HL-60/S4 treated with phorbol 12-myristate 13-acetate at 8.2 ng/mL for 4 days and 3 days (cell line): Measurements from ENCODE around the gene RPS8.
"Not testable (repeated sequence)": the region's sequence is repeated elsewhere in the genome, so short reads cannot be mapped to it uniquely, and the experiment has no call there.

Experiments used
- in situ Hi-C: fragments of 300-500 bp; cut with MboI; formaldehyde crosslinking; loops from 2 replicates; pipeline ENCODE4 v1.15.0; 2022; ENCODE audit warnings: low sequenced_read_pairs

RPS8 gene

DNA sequence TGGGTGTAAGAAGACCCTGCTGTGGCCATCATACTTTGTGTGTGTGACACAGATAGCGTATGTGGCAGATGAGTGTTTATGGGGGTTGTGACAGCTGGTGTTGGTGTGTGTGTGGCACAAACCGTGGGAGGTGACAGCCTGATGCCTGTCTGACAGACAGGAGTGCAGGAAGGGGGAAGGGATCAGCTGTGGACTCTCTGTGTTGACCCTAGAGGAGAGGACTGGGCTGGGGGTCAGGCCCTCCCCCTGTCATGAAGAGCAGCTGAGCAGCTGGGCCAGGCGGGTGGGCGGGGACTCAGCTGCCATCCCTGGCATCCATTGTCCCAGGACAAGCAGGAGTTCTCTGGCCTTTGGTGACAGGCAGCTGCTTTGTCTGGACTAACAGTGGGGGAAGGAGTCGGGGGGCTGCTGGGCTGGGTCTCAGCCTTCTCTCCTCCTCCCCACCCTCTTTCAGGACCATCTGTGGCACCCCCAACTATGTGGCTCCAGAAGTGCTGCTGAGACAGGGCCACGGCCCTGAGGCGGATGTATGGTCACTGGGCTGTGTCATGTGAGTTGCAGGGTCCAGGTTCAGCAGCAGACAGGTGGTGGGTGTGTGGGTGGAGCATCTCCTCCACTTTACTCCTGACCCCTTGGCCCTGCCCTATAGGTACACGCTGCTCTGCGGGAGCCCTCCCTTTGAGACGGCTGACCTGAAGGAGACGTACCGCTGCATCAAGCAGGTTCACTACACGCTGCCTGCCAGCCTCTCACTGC is 27.1 kb downstream of the RPS8 start:
- in situ Hi-C loops: no loop called here

DNA sequence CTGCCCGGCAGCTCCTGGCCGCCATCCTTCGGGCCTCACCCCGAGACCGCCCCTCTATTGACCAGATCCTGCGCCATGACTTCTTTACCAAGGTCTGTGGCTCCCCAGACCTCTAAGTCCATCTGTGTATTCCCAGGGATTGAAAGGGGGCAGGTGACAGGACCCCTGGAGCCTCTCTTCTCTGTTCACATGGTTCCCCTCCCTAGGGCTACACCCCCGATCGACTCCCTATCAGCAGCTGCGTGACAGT is 27.6 kb downstream of the RPS8 start:
- in situ Hi-C loops: no loop called here

DNA sequence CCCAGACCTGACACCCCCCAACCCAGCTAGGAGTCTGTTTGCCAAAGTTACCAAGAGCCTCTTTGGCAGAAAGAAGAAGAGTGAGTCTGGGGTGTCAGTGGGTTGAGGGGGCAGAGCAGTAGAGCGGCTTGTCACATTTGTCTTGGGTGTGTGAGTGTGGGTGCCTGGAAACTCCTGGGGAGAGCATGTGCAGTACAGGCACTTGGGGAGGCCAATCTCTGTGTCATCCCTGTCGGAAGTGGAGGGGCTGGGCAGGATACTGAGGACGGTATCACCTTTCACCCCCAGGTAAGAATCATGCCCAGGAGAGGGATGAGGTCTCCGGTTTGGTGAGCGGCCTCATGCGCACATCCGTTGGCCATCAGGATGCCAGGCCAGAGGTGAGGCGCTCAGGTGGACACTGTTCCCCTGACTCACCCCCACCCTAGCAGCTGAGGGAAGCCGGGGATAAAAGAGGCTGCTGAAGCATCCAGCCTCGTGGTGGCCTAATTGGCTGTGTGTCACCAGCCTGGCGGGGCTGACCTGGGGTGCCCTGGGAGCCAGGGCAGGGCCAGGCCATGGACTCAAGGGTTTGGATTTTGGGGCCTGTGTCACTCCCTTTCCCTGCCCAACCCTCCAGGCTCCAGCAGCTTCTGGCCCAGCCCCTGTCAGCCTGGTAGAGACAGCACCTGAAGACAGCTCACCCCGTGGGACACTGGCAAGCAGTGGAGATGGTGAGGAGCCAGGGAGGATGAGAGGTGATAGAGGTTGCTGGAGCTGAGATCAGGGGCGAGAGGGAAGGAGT is 28.2 kb downstream of the RPS8 start:
- in situ Hi-C loops: no loop called here

DNA sequence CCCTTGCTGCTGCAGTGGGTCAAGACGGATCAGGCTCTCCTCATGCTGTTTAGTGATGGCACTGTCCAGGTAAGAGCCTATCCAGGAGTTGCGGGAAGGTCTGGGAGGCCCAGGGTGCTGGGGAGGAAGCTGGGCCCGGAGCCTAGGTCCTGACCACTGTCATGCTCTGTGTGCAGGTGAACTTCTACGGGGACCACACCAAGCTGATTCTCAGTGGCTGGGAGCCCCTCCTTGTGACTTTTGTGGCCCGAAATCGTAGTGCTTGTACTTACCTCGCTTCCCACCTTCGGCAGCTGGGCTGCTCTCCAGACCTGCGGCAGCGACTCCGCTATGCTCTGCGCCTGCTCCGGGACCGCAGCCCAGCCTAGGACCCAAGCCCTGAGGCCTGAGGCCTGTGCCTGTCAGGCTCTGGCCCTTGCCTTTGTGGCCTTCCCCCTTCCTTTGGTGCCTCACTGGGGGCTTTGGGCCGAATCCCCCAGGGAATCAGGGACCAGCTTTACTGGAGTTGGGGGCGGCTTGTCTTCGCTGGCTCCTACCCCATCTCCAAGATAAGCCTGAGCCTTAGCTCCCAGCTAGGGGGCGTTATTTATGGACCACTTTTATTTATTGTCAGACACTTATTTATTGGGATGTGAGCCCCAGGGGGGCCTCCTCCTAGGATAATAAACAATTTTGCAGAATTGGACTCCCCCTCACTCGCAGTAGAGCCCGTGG is 30.1 kb downstream of the RPS8 start:
- in situ Hi-C loops: no loop called here

DNA sequence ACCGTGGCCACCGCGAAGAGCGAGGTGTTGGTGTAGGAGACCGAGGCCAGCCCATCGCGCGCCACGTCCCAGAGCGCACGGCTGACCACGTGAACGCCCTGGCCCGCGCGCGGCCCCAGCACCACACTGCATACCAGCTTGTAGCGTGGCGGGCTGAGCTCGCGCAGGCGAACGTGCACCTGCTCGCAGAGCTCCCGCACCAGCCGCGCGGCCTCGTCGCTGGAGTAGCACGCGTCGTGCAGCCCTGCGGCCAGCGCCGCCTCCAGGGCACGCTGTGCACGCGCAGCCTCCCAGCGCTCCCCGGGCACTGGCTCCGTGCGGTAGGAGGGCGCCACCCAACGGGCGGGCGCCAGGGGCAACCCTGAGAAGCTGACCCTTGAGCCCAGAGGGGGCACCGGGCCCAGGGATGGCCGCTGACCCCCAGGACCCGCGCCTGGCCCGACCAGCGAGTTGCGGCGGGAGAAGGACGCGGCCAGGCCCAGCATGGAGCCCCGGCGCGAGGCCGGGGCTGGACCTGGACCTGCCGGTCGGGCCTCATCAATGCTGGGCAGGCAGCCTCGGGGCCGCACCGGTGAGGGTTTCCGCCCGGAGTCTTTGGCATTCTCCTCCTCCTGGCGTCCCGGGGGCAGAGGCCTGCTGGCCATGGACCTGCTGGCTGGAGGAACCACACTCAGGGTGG is 30.8 kb downstream of the RPS8 start:
- in situ Hi-C loops: no loop called here

DNA sequence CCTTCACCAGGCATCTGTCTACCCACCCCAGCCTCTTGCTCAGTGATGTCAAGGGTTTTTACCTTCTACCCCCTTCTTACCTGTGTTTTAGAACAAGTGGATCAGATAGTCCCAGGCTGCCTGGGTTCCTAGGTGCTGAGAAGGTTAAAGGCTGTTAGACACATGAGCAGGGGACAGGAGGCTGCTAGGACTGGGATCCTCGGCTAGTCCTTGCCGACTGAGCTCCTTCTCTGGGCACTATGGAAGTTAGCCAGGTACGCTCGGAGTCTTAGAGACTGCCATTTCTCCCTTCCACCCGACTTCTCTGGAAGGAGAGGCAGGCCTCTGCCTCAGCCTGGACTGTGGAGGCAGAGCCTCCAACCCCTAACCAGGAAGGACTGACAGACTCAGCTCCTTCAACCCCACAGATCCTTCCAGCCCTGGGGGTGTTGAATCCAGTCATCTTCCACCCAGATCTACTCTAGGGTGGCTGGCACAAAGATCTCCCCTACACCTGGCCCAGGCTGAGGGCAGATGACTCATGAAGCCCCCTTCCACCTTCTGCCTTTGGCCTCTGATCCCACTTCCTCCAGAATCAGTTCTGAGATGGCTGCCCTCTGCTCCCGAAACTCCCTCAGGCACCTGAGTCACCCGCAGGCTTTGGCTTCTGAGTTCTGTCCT is 31.5 kb downstream of the RPS8 start, which contains the start of gene DYNLT4:
Gene DYNLT4 (minus strand): TSS at position 648 of the 660 bp plus-strand sequence. CDS start 683 bp downstream, outside the sequence.
- in situ Hi-C loops: no loop called here

DNA sequence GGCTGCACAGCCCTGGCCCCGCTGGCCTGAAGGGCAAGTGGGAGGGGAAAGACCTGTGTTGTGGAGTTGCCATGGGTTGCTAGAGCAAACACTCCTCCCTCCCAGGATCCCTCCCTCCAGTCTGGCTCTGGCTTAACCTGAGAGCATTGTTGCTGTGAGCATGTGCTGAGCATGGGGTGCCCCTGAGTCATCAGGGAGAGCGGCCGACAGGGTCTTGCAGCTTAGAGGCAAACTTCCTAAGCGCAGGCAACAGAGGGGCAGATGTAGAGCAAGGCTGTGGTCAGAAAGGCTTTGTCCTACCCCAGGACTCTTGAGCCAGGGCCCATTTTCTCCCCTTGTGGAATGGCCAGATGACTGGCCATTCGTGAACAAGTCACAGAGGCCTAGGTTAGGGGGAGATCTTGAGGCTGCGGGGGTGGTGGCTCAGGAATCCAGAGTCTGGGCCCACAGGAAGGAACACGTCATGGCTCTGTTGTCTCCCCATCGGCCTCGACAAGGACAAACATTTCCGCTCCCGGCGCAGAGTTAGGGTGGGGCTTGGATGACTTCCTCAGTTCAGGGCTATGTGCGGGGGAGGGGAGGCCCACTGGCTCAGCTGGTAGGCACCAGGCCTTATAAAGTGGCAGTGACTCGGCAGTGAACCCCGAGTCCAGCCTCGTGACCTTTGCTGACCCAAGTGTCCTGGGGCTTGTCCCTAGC is 32.2 kb downstream of the RPS8 start:
- in situ Hi-C loops: no loop called here

DNA sequence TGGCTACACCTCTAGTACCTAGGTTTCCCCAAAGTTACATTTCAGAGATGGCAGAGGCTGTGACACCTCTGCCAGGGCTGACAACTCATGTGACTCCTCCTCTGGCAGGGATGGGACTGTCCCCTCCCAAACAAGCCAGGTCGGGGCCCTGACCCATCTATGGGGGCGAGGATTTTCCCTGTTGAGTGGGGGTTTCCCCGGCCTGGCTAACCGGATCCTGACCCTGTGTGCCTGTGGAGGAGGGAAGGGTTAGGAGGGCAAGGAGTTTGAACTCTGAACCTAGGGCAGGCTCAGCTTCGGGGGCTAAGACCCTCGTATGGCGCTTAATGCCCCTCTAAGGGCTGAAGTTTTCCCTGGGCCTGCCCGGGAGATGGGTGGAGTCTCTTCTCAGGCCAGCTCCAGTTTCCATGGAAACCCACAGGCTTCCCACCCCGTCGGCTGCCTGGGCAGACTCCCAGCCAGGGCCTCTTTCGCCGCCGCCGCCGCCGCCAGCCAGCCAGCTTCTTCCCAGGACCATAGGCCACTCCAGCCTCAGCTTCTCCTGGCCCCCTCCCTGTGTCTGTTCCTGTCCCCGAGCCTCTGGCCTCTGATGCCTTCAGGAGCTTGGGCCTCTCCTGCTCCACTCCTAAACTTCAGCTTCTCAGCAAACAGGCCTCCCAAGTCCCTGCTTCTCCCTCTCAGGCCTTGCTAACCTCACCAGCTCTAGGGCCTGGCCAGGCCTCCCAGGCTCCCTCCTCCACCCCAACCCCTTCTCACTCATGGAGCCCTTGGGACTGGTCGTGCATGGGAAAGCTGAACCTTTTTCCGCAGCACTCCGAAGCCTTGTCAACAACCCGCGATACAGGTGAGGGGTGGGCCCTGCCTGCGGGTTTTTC is 33.0 kb downstream of the RPS8 start, which contains the start of gene BTBD19:
Gene BTBD19 (plus strand): TSS at position 461 of the 875 bp plus-strand sequence. CDS start 298 bp downstream, at position 759.
- in situ Hi-C loops: no loop called here

- in situ Hi-C loops: no loop called here
Observed at GRCh38 chr1:44808938-44809917, 33.9 kb downstream of the RPS8 start.

DNA sequence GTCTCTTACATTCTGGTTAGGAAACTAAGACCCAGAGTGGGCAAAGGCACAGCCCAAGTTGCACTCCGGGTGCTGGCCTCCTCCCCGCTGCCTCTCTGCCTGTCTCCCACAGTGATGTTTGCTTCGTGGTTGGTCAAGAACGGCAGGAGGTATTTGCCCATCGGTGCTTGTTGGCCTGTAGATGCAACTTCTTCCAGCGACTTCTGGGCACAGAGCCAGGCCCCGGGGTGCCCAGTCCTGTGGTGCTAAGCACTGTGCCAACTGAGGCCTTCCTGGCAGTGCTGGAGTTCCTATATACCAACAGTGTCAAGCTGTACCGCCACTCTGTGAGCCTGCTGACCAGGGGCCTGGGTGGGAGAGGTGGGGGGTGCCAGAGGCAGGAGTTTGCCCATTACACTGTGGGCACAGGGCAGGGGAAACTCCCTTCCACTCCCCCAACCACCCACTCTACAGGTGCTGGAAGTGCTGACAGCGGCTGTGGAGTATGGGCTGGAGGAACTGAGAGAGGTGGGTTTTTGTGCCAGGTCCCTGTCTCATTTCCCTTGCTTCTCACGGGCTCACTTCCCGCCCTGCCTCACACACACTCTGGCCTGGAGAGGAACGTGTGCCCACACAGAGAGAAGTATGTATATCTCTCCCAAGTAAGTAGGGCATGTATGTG is 34.9 kb downstream of the RPS8 start:
- in situ Hi-C loops: no loop called here

GRCh38 chr1:44810762-44811105 is 35.4 kb downstream of the RPS8 start:
- in situ Hi-C loops: not testable (repeated sequence)

DNA sequence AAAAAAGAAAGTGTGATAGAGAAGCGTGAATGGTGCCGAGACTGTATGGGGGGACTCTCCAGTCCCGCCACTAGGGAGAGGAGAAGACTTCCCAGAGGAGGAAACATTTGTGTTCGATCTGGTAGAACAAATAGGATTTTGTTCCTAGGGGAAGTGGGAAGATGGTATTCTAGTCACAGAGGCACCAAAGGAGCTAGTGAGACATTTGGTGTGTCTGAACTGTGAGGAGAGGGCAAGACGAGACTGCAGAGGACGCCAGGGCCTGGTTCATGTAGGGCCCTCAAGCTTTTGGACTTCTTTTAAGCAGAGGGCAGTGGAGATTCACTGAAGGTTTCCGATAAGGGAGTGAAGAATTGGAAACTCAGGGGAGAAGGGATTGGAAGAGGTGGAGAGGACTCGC is 35.9 kb downstream of the RPS8 start:
- in situ Hi-C loops: no loop called here

DNA sequence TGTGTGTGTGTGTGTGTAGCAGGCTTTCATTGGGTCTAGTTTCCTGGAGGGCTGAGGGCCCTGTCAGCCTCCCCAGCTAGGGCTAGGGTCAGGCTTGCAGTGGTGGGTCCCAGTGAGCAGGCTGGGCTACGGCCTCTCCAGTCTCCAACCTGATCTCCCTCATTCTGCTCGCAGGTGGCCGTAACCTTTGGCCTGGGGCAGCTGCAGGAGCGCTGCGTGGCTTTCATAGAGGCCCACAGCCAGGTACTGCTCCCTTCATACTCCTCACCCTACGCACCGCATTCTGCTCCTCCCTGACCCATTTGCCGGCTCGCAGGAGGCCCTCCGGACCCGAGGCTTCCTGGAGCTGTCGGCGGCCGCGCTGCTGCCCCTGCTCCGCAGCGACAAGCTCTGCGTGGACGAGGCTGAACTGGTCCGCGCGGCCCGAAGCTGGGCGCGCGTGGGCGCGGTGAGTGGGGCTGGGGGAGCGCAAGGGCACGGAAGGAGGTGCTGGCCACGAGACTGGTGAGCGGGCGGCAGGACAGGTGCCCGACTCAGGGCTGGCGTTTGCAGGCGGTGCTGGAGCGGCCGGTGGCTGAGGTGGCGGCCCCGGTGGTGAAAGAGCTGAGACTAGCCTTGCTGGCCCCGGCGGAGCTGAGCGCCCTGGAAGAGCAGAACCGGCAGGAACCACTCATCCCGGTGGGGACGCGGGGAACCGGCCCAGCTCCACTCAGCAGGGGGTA is 37.6 kb downstream of the RPS8 start:
- in situ Hi-C loops: no loop called here

DNA sequence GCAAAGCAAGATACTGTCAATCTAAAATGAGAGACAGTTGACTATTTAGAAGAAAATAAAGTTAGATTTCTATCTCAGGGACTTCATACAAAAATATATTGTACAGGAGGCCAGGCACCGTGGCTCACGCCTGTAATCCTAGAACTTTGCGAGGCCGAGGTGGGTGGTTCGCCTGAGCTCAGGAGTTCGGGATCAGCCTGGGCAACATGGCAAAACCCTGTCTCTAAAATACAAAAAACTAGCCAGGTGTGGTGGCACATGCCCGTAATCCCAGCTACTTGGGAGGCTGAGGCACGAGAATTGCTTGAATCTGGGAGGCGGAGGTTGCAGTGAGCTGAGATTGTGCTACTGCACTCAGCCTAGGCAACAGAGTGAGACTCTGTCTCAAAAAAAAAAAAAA is 40.6 kb downstream of the RPS8 start:
- in situ Hi-C loops: not testable (repeated sequence)

DNA sequence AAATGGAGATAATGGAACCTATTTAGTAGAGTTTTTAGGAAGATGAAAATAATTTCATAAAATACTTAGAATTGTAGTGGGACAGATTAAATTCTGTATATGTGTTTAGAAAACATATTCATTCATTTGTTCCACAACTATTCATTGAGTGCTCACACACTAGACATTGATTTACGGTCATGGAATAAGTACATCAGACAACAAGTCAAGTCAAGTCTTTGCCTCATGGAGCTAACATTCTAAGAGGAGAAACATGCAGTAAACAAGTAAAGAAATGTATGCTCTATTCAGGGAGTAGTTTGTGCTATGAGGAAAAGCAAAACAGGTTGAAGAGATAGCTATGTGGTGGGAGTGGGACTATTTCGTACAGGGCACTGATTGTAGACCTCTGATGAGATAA is 42.0 kb downstream of the RPS8 start:
- in situ Hi-C loops: no loop called here

DNA sequence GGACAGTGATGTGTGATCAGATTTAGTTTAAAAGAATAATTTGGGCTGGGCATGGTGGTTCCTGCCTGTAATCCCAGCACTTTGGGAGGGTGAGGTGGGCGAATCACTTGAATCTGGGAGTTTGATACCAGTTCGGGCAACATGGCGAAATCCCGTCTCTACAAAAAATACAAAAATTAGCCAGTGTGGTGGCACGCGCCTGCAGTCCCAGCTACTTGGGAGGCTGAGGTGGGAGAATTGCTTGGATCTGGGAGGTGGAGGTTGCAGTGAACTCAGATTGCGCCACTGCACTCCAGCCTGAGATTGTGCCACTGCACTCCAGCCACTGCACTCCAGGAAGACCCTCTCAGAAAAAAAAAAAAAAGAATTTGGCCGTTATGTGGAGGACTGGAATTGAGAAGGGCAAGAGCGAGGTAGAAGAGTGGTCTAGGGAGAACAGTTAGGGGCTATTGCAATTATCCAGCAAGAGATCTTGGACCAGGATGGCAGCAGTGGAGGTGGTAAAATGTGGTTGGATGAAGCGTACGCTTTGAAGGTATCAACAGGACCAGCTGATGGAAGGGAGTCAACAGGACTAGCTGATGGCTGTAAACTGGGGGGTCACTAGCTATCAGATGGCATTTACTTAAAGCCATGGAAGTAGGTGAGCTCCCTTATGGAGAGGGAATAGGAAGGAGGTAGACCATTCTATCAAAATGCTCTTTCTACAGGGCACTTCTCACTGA is 42.6 kb downstream of the RPS8 start:
- in situ Hi-C loops: no loop called here
